NCI-H82 treated with DMSO at 0.1 percent for 48 hours (cell line): ENCODE data around the gene SGIP1.

Source experiments
- DNase-seq: peaks from one replicate; lab custom pipeline; 2025; ENCODE audit not compliant: unreplicated experiment; lab: John Stamatoyannopoulos, UW

Gene SGIP1

GRCh38 chr1:66599899-66600737 is 66.2 kb downstream of the SGIP1 start:
- DNase-seq = no peak

GRCh38 chr1:66605419-66605997 is 71.6 kb downstream of the SGIP1 start:
- DNase-seq = no peak

- DNase-seq = peak; percentile 98
These were observed 72.6 kb downstream of the SGIP1 start for GRCh38 chr1:66606362-66607065.

GRCh38 chr1:66607458-66607857 is 73.5 kb downstream of the SGIP1 start:
- DNase-seq = no peak

- DNase-seq = no peak
These were observed 79.2 kb downstream of the SGIP1 start for GRCh38 chr1:66613187-66613586.

GRCh38 chr1:66617362-66618184 is 83.6 kb downstream of the SGIP1 start:
- peak; percentile 75 for DNase-seq

GRCh38 chr1:66618390-66618789 is 84.4 kb downstream of the SGIP1 start:
- DNase-seq = no peak

GRCh38 chr1:66623812-66624211 is 89.9 kb downstream of the SGIP1 start:
- no peak for DNase-seq

GRCh38 chr1:66624412-66625060 is 90.6 kb downstream of the SGIP1 start:
- no peak for DNase-seq

- no peak for DNase-seq
These were observed 92.3 kb downstream of the SGIP1 start for GRCh38 chr1:66626261-66626660.

- DNase-seq = no peak
These were observed 95.0 kb downstream of the SGIP1 start for GRCh38 chr1:66628926-66629325.

- peak; percentile 38 for DNase-seq
These were observed 99.2 kb downstream of the SGIP1 start for GRCh38 chr1:66633159-66633558.

GRCh38 chr1:66637146-66637545 is 103.2 kb downstream of the SGIP1 start:
- no peak for DNase-seq

GRCh38 chr1:66641891-66642473 is 108.0 kb downstream of the SGIP1 start:
- no peak for DNase-seq

GRCh38 chr1:66642992-66643391 is 109.0 kb downstream of the SGIP1 start:
- DNase-seq = no peak

GRCh38 chr1:66644331-66644730 is 110.4 kb downstream of the SGIP1 start:
- DNase-seq = no peak

GRCh38 chr1:66648901-66649595 is 115.1 kb downstream of the SGIP1 start:
- DNase-seq = no peak

- DNase-seq = no peak
These were observed 118.6 kb downstream of the SGIP1 start for GRCh38 chr1:66652556-66652955.

GRCh38 chr1:66654643-66655042 is 120.7 kb downstream of the SGIP1 start:
- DNase-seq = no peak

GRCh38 chr1:66671455-66671854 is 137.5 kb downstream of the SGIP1 start:
- DNase-seq = no peak
